Thoracic aorta (tissue), 2 donors: ENCODE measurements around the gene HOXB6. TPM values are rescaled to one million over a fixed set of nuclear protein-coding genes. Genes with fewer than 3 reads are reported as not detected.

Experiments
- ATAC-seq: fragments of 150-250 bp; one replicate; pipeline ENCODE4 v1.8.0; 2017; ENCODE audit warnings: low read depth; ENCODE audit not compliant: insufficient number of reproducible peaks, low FRiP score
- DNase-seq: peaks from one replicate; pipeline ENCODE4 v3.0.0-alpha.2; 2020; ENCODE audit warnings: low spot score
- H3K27ac ChIP-seq, 2 donors: fragments of 200-600 bp; sonication (generic); 1 replicate in 1 of 2; 2 replicates in 1 of 2; pipeline ENCODE4 v1.5.1; 2016; ENCODE audit warnings: mild to moderate bottlenecking in 2 of 2, moderate library complexity in 2 of 2
- H3K27me3 ChIP-seq: fragments of 200-600 bp; sonication (generic); replicated peaks from 2 replicates; pipeline ENCODE4 v1.6.0; 2016; ENCODE audit warnings: mild to moderate bottlenecking; ENCODE audit not compliant: insufficient read depth
- H3K36me3 ChIP-seq: fragments of 200-600 bp; sonication (generic); one replicate; pipeline ENCODE4 v1.5.1; 2016
- H3K4me1 ChIP-seq, 2 donors: fragments of 200-600 bp; sonication (generic); 1 replicate in 1 of 2; 2 replicates in 1 of 2; pipeline versions ENCODE4 v1.5.1 to v1.6.0; 2016; ENCODE audit warnings: low read depth in 2 of 2, mild to moderate bottlenecking in 1 of 2; ENCODE audit not compliant: control insufficient read depth in 1 of 2
- H3K4me3 ChIP-seq: fragments of 200-600 bp; sonication (generic); 2 replicates; pipeline ENCODE4 v1.5.1; 2016; ENCODE audit warnings: mild to moderate bottlenecking
- H3K9me3 ChIP-seq: fragments of 200-600 bp; sonication (generic); 2 replicates; pipeline ENCODE4 v1.5.1; 2016
- total RNA-seq, 2 donors: library from RNA; depleted of rRNA; stranded (reverse); fragments of >200 nt; gene quantifications; one replicate each; pipeline versions ENCODE4 v1.1.0 to v1.2.3, GENCODE V29; 2016
- TF ChIP-seq, protein P1 (sequence below): fragments of 200-600 bp; sonication (generic); IDR thresholded peaks from one replicate; pipeline ENCODE4 v1.5.1; 2019; ENCODE audit warnings: antibody characterized with exemption

The HOXB6 gene
- total RNA-seq, 2 donors from 2014 or later, result 4.2 to 9.9 TPM

DNA sequence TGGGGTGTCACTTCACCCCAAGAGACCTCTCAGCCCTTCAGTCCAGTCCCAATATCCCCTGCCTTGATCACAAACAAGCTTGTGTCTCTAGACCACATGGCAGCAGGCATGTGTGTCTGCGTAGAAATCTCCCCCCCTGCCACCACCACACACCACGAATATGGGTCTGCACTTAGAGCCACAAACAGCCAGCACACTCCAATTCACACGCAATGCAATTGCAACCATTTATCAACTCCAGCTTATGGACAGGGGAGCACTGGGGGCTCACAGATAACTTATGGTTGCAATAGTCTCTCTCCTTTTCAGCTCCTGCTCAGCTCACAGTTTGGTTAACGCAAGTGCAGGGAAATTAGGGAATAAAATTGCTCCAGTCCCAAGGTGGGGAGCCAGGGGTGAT, 18.8 kb upstream of the HOXB6 start:
- no peak for DNase-seq
- Histone ChIP-seq H3K9me3 (no peaks in the 10 kb centered on the region), H3K4me1 (peaks cover 18 to 20% of the 10 kb centered on the region in 2 donors), H3K36me3 (no peaks in the 10 kb centered on the region), H3K4me3 (no peak overlapping the region), H3K27ac (no peak overlapping the region), H3K27me3 (peaks cover 28% of the 10 kb centered on the region)
- ATAC-seq, result no peak
- TF ChIP-seq, protein P1, sequence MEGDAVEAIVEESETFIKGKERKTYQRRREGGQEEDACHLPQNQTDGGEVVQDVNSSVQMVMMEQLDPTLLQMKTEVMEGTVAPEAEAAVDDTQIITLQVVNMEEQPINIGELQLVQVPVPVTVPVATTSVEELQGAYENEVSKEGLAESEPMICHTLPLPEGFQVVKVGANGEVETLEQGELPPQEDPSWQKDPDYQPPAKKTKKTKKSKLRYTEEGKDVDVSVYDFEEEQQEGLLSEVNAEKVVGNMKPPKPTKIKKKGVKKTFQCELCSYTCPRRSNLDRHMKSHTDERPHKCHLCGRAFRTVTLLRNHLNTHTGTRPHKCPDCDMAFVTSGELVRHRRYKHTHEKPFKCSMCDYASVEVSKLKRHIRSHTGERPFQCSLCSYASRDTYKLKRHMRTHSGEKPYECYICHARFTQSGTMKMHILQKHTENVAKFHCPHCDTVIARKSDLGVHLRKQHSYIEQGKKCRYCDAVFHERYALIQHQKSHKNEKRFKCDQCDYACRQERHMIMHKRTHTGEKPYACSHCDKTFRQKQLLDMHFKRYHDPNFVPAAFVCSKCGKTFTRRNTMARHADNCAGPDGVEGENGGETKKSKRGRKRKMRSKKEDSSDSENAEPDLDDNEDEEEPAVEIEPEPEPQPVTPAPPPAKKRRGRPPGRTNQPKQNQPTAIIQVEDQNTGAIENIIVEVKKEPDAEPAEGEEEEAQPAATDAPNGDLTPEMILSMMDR, result no peak

DNA sequence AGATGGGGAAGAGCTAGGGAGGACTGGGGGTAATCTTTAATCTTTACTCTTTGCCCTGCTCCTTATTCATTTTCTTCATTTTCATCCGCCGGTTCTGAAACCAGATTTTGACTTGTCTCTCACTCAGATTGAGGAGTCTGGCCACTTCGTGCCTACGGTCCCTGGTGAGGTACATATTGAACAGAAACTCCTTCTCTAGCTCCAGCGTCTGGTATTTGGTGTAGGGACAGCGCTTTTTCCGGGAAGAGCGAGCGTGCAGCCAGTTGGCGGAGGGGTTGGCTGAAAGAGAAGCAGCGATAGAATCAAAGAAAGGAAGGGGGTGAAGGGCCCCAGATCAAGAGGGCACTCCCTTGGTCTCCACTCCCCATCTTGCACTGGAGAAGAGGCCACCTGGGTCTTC, 18.1 kb upstream of the HOXB6 start:
- no peaks in the 10 kb centered on the region for H3K9me3 ChIP-seq
- H3K27me3 ChIP-seq, result peaks cover 25% of the 10 kb centered on the region
- no peak for DNase-seq
- TF ChIP-seq, protein P1, result no peak
- no peak overlapping the region for H3K27ac ChIP-seq
- H3K4me3 ChIP-seq, result no peak overlapping the region
- no peaks in the 10 kb centered on the region for H3K36me3 ChIP-seq
- no peak for ATAC-seq
- peaks cover 18 to 26% of the 10 kb centered on the region in 2 donors for H3K4me1 ChIP-seq

GRCh38 chr17:48621410-48622392, 16.9 kb upstream of the HOXB6 start:
- TF ChIP-seq, protein P1, result no peak
- no peak for DNase-seq
- Histone ChIP-seq H3K9me3 (no peaks in the 10 kb centered on the region), H3K4me1 (peaks cover 18 to 29% of the 10 kb centered on the region in 2 donors), H3K4me3 (no peak overlapping the region), H3K27me3 (peaks cover 19% of the 10 kb centered on the region), H3K36me3 (no peaks in the 10 kb centered on the region), H3K27ac (no peak overlapping the region)
- no peak for ATAC-seq

GRCh38 chr17:48620461-48621139, 15.8 kb upstream of the HOXB6 start:
- Histone ChIP-seq H3K9me3 (no peaks in the 10 kb centered on the region), H3K4me1 (peaks cover 8 to 20% of the 10 kb centered on the region in 2 donors), H3K27me3 (peaks cover 21% of the 10 kb centered on the region), H3K36me3 (no peaks in the 10 kb centered on the region), H3K4me3 (no peak overlapping the region), H3K27ac (no peak overlapping the region)
- DNase-seq, result no peak
- ATAC-seq, result no peak
- TF ChIP-seq, protein P1, result no peak

- Histone ChIP-seq H3K4me1 (peaks cover 2 to 13% of the 10 kb centered on the region in 2 donors), H3K27me3 (peaks cover 27% of the 10 kb centered on the region)
- no peak for ATAC-seq
Measured at GRCh38 chr17:48619826-48620449, 15.2 kb upstream of the HOXB6 start.

More at GRCh38 chr17:48619826-48620449, 15.2 kb upstream of the HOXB6 start:
- no peak for DNase-seq
- TF ChIP-seq, protein P1, result no peak
- no peak overlapping the region for H3K4me3 ChIP-seq
- no peaks in the 10 kb centered on the region for H3K9me3 ChIP-seq
- no peaks in the 10 kb centered on the region for H3K36me3 ChIP-seq
- no peak overlapping the region for H3K27ac ChIP-seq
